ENCODE data around the gene RUNDC3A. TPM values are rescaled to one million over a fixed set of nuclear protein-coding genes. Genes with fewer than 3 reads are reported as not detected.

RUNDC3A gene
- total RNA-seq, 2 experiments from 2014 or later = not detected

- Histone ChIP-seq H3K36me3 (ENCODE audit: insufficient read depth, low read length) (no peaks in the 10 kb centered on the region), H3K27ac (ENCODE audit: low read depth in 1 of 2, low read length in 2 of 2) (no peak overlapping the region), H3K4me1 (ENCODE audit: insufficient read depth, low read length) (no peaks in the 10 kb centered on the region), H3K4me3 (ENCODE audit: low read length) (no peak overlapping the region), H3K27me3 (ENCODE audit: control insufficient read depth in 1 of 2, insufficient read depth in 2 of 2, low read length in 2 of 2) (no peaks in the 10 kb centered on the region), H3K9me3 (ENCODE audit: control insufficient read depth in 1 of 2, insufficient read depth in 1 of 2, low read length in 2 of 2) (no peaks in the 10 kb centered on the region)
- Mint-ChIP-seq H3K27me3 (peaks cover 4% of the 10 kb centered on the region), H3K9me3 (no peaks in the 10 kb centered on the region), H3K4me1 (ENCODE audit: low read depth) (no peaks in the 10 kb centered on the region), H3K36me3 (ENCODE audit: low read depth) (no peaks in the 10 kb centered on the region), H3K27ac (no peak overlapping the region), H3K4me3 (no peak overlapping the region)
- DNase-seq (no peak), ATAC-seq (ENCODE audit: poor library complexity) (no peak)
- intact Hi-C loops (cut with DNase I, micrococcal nuclease) = no loop called here
- TF ChIP-seq CTCF (IDR thresholded peaks at IDR 0.05) = no peak
- CTCF ChIA-PET = no interaction called here
- POLR2A ChIA-PET = no interaction called here
Observed at GRCh38 chr17:44267165-44267455, 41.3 kb upstream of the RUNDC3A start.

GRCh38 chr17:44267818-44268490 lies 40.4 kb upstream of the RUNDC3A start, which contains the start of gene SLC4A1:
Gene SLC4A1 (minus strand): TSS chr17:44268135. CDS start chr17:44262866, 5,269 bp downstream.
- no peaks in the 10 kb centered on the region for H3K27me3 ChIP-seq (ENCODE audit: control insufficient read depth in 1 of 2, insufficient read depth in 2 of 2, low read length in 2 of 2)
- intact Hi-C loops (cut with DNase I, micrococcal nuclease) = no loop called here
- H3K27me3 Mint-ChIP-seq = peaks cover 7% of the 10 kb centered on the region
- H3K36me3 ChIP-seq (ENCODE audit: insufficient read depth, low read length) = no peaks in the 10 kb centered on the region
- TF ChIP-seq CTCF (IDR thresholded peaks at IDR 0.05) = no peak
- no peak within 1 kb of the TSS for H3K4me3 Mint-ChIP-seq
- H3K9me3 Mint-ChIP-seq = no peaks in the 10 kb centered on the region
- ChIA-PET CTCF (no interaction called here), POLR2A (no interaction called here)
- no peaks in the 10 kb centered on the region for H3K4me1 ChIP-seq (ENCODE audit: insufficient read depth, low read length)
- no peak for ATAC-seq (ENCODE audit: poor library complexity)
- H3K9me3 ChIP-seq (ENCODE audit: control insufficient read depth in 1 of 2, insufficient read depth in 1 of 2, low read length in 2 of 2) = no peaks in the 10 kb centered on the region
- DNase-seq = no peak
- no peak within 1 kb of the TSS for H3K4me3 ChIP-seq (ENCODE audit: low read length)
- H3K27ac ChIP-seq (ENCODE audit: low read depth in 1 of 2, low read length in 2 of 2) = no peak within 1 kb of the TSS
- no peaks in the 10 kb centered on the region for H3K36me3 Mint-ChIP-seq (ENCODE audit: low read depth)
- H3K27ac Mint-ChIP-seq = no peak within 1 kb of the TSS
- H3K4me1 Mint-ChIP-seq (ENCODE audit: low read depth) = no peaks in the 10 kb centered on the region

- CTCF ChIA-PET = no interaction called here
- H3K36me3 ChIP-seq (ENCODE audit: insufficient read depth, low read length) = no peaks in the 10 kb centered on the region
- POLR2A ChIA-PET = no interaction called here
- no peak for TF ChIP-seq CTCF (IDR thresholded peaks at IDR 0.05)
- H3K27me3 ChIP-seq (ENCODE audit: control insufficient read depth in 1 of 2, insufficient read depth in 2 of 2, low read length in 2 of 2) = no peaks in the 10 kb centered on the region
- no peaks in the 10 kb centered on the region for H3K4me1 Mint-ChIP-seq (ENCODE audit: low read depth)
- H3K27ac ChIP-seq (ENCODE audit: low read depth in 1 of 2, low read length in 2 of 2) = no peak overlapping the region
- H3K27ac Mint-ChIP-seq = no peak overlapping the region
- no peak overlapping the region for H3K4me3 Mint-ChIP-seq
- intact Hi-C loops (cut with DNase I, micrococcal nuclease) = no loop called here
- DNase-seq (no peak), ATAC-seq (ENCODE audit: poor library complexity) (no peak)
- H3K9me3 ChIP-seq (ENCODE audit: control insufficient read depth in 1 of 2, insufficient read depth in 1 of 2, low read length in 2 of 2) = no peaks in the 10 kb centered on the region
- no peaks in the 10 kb centered on the region for H3K9me3 Mint-ChIP-seq
- no peaks in the 10 kb centered on the region for H3K4me1 ChIP-seq (ENCODE audit: insufficient read depth, low read length)
- H3K36me3 Mint-ChIP-seq (ENCODE audit: low read depth) = no peaks in the 10 kb centered on the region
- peaks cover 8% of the 10 kb centered on the region for H3K27me3 Mint-ChIP-seq
- H3K4me3 ChIP-seq (ENCODE audit: low read length) = no peak overlapping the region
Observed at GRCh38 chr17:44268709-44269534, 39.5 kb upstream of the RUNDC3A start.

Data from CD4-positive, alpha-beta T cell (primary cell).